ENCODE results near the gene DNAH11.

DNA sequence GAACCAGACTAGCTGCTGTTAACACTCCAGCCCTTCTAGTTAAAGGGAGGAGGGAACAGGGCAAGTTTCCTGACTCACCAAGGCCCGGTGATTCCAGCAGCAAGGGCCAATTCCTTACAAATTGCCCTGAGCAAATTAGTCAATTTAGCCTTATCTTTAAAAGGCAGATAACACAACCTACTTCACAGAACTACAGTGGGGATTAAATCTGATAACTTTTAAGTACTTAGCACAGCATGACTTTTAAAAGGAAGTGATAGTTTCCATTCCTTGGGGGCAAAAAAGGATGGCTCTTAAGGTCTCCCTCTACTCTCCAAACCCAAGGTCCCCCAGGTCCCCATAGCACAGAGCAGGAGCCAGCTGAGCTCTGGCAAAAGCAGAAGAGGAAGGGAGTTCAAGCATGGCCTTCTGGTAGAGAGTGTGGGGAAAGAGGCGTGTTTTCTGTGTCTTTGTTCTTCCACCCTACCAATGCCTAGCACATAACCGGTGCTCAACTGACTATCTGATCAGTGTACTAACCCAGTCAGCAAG, 398.8 kb downstream of the DNAH11 start:
- TF ChIP-seq, protein P1, sequence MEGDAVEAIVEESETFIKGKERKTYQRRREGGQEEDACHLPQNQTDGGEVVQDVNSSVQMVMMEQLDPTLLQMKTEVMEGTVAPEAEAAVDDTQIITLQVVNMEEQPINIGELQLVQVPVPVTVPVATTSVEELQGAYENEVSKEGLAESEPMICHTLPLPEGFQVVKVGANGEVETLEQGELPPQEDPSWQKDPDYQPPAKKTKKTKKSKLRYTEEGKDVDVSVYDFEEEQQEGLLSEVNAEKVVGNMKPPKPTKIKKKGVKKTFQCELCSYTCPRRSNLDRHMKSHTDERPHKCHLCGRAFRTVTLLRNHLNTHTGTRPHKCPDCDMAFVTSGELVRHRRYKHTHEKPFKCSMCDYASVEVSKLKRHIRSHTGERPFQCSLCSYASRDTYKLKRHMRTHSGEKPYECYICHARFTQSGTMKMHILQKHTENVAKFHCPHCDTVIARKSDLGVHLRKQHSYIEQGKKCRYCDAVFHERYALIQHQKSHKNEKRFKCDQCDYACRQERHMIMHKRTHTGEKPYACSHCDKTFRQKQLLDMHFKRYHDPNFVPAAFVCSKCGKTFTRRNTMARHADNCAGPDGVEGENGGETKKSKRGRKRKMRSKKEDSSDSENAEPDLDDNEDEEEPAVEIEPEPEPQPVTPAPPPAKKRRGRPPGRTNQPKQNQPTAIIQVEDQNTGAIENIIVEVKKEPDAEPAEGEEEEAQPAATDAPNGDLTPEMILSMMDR (IDR thresholded peaks at IDR 0.05), result no peak
- TF ChIP-seq POLR2A (IDR thresholded peaks at IDR 0.05), result no peak
